COLO829 (cell line): ENCODE data around the gene SUSD2.

ENCODE experiments used
- DNase-seq: peaks from one replicate; pipeline ENCODE4 v3.0.0; 2012; ENCODE audit warnings: low spot score

The SUSD2 gene

DNA sequence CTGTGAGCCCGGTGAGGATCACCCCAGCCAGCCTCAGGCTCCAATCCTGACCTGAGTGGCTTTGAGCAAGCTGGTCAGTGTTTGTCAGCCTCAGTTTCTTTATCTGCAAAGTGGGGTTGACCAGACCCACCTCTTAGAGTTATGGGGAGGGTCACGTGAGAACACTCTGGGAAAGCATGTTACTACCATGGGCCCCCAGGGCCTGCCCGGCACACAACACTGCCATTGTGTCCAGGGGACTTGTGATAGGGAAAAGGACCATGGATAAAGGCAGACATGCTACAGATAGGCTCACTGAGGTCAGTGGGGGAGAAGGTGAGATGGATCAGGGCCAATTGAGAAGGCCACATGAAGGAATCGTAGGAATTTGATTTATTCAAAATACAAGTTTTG lies 32.1 kb upstream of the SUSD2 start:
- DNase-seq, result peak; percentile 30

DNA sequence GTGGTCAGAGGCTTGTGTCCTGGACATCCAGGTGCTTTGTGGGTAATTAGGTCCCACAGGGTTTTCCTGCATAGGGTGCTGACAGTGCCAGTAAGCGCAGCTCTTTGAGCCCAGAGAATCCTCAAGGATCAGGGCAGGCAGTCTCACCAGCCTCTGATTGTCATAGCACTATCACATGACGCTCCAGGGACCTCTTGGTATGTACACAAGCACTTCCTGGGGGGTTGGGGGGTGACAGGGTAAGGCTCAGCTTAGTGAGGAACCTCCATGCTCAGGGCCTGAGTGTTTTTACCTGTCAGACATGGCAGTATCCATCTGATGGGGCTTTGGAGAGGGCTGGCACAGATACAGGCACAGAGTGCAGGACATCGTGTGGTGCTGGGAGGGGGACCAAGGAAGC lies 27.9 kb upstream of the SUSD2 start:
- DNase-seq, result no peak

DNA sequence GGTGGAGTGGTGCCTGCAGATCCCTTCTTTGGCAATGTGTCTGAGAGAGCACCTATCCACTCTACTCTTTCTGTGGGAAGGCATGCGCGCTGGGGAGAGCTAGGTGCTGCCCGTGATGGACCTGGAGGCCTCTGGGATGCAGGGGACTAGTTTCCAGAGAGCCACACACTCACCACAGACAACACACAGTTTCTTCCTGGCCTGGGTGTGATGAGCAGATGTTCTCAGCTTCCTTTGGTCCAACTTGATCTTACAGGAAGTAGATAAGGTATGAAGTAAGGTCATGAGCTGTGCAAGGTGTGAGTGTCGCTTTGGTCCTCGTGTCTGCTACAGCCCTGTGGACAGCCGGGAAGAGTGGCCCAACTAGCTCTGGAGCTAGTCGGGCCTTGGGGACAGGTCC lies 27.3 kb upstream of the SUSD2 start:
- no peak for DNase-seq

DNA sequence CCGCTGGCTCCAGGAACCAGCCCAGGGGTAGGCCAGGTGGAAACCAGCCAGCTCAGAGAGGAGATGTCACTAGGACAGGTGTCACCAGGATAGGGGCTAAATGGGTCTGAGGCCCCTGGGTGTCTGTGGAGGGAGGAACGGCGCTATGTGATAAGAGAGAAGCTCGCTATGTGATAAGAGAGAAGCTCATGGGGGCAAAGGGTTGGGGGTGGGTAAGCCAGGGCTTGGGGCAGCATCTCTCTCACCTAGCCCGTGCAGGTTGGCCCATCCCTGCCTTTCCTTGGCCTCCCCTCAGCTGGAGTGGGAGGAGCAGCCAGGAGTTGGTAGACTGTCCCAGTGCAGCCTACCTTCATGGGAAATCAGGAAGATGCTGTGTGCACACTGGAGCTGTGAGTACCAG lies 26.5 kb upstream of the SUSD2 start:
- DNase-seq, result no peak

DNA sequence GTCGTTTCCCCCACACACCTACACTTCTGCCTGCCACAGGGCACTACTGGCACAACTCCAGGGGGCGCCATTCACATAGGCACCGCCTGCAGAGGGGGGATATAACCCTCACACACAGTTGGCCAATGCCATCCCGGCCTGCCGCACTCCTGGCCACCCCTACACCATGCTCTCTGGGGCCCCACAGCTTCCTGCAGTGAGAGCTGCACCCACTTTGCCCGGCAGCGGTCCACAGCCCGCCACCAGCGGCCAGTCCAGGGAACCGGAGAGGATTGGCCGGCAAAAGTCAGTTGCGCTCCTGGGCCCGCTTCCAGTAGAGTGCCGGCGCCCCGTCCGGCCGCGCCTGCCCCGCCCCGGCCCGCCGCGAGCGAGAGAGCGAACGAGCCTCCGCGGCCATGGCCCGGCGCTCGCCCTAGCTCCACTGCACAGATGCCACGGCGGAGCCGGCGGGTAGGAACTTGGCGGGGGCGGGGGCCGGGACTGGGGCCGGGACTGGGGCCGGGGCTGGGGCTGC lies 25.6 kb upstream of the SUSD2 start:
- DNase-seq, result no peak

DNA sequence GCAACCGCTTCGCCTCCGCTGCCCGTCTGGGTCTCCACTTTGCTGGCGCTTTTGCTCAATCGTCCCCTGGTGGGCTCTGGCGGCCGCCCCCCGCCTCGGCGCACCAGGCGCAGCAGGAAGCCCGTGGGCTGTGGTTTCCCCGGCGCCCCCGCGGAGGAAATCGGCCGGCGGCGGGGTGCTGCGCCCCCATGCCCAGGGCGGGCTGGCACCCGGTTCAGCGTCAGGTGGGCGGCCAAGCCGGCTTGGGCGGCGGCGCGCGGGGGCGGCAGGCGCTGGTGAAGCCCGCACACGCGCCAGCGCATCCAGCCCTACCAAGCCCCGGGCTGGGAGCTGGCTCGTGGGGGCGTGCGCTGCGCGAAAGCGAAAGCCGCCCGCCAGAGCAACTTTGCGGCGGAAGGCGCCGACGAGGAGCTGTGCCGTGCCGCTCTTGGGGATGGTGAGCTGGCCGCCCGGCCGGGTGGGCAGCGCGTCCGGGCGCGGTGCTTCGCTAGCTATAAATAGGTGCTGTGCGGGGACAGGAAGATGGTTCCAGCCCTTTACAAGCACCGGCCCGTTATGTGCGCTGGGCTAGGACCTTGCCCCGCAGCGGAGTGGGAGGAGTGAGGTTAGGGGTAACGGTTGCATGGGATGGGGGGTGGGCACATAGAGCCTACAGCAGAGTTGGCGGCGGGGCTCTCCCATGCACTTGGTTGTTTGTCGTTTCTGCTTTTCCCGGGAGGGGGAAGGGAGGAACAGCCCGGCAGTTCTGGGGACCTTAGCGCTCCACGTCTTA lies 25.0 kb upstream of the SUSD2 start:
- no peak for DNase-seq

DNA sequence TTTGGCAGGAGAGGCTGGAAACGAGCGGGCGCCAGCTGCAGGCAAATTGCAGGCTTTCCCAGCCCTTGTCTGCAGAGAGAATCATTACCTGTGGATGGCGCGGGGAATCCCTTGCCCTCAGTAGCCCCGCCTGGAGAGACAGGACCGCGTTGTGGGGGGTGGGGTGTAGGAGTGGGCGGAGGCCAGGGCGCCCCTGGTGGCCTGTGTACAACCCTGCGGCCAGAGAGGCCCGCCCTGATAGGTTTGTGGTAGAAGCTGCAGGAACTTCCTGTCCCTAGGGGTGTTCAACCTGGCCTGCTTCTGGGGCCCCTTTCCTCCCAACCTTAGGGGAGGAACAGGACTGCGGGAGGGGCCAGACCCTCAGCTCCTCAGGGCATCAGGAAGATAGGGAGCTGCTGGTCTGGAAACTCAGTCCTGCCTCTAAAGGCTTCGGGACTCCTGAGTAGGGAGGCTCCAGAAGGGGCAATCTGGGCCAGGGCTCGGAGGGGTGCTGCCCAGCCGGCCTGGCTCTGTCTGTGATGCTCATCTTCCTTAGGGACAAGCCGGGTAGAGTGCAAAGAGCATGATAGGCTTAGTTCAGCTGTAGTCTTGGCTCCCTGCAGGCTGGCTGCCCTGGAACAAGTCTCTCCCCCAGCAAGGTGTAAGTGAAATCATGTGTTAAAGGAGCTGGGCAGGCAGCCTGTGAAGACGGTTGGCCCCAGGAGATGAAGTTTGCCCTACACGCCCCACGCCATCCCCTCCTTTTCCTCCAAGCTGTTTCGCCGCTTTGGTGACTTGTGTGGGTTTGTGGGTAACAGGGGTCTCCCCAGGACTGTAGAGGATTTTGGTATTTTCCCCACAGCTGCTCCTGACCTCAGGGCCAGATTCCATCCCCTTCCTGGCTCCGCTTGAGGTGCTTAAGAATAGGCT lies 24.1 kb upstream of the SUSD2 start:
- DNase-seq, result peak; percentile 69

DNA sequence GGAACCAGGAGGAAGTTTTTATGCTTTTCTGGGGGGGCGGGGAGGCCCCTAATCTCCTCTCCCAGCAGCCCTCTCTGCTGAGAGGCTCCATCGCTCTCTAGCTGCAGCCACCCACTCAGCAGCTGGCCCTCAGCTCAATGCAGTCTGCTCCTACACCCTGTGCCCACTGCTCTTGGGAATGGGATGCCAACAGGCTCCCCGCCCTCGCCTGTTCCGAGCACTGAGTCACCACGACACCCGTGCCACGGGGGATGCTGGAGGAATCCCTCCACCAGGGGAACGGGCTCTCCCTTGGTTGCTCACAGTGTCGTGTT lies 23.5 kb upstream of the SUSD2 start:
- DNase-seq, result no peak

DNA sequence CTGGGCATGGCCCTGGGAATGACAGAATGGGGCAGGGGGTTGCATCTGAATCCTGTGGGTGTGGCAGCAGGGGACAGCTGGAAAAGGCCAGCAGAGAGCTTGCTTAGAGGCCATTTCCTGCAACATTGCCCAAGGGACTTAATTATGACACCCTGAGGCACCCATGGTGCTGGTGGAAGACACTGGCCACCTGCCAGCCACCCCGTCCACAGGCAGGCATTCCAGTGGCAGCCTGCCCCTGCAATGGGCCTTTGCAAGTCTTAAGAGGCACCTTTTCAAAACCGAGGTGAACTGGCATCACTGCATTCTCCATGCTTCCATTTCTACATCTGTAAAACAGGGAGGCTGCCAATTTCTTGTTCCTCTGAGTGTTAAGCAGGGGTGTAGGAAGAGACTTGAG lies 21.6 kb upstream of the SUSD2 start:
- DNase-seq, result no peak

DNA sequence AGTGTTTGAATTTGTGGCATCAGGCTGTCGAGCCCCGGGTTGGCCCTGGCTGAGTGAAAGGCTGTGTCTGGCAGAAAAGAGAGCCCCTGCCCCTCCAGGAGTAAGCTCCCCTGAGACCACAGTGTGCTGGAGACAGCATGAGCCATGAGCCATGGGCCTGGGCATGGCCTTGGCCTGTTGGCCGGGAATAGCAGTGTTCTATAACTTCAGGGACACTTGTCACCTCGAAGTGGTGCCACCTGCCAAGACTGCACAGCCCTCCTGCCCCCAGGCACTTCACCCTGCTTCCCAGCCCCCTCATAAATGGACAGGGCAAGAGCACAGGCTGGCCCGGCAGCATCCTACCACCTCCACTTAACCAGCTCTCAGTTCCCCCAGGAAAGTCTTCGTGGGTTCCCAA lies 20.7 kb upstream of the SUSD2 start:
- no peak for DNase-seq

DNA sequence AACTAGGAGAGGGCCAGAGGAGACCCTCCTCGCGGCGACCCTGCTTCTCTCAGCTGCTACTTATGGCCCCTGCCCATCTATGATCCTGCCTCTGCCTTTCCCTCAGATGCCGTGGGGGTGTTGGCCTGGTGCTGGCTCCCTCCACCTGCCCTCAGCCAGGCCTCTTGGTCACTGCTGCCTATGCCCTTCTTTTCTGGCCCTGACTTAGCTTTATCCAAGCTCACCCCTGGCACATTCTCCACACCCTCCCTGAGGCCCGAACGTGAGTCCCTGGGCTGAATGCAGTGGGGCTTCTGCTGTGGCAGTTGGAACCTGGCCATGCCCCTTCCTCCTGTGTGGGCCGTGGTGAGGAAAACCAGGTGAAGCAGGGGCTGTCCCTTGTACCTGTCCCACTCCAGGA lies 19.8 kb upstream of the SUSD2 start:
- DNase-seq, result no peak

DNA sequence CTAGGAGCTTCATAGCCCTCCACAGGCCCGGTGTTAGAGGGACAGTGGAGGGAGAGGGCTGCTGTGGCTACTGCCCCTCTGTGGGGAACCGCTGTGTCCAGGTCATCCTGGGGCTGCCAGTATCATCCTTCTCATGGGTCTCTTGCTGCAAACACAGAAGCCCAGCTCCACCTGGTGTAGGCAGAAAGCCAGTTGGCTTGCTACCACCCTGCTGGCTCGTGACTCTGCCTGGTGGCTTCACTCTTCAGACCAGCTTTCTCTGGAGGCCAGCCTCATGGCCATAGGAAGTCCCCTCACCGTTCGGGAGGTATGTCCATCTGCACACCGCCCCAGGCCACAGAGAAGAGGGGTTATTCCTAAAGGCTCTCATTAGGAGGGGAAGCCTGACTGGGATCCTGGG lies 19.4 kb upstream of the SUSD2 start:
- no peak for DNase-seq

DNA sequence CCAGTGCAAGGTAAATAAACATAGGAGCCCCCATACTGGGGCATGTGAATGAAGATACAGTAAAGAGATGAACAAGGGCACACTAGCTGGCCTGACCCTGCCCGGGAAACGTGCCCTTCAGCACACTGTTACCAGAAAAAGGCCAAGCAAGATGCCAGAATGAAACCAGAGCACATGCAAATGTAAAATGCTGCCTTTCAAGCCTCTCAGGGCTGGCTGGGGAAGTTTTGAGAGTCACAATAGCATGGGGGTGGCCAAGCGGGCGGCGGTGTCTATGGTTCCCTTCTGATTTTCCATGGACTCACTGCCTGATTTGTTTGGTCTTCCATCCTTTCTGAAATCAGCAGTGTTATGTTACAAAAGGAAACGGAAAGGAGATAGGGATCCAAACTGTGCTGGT lies 18.9 kb upstream of the SUSD2 start:
- no peak for DNase-seq

DNA sequence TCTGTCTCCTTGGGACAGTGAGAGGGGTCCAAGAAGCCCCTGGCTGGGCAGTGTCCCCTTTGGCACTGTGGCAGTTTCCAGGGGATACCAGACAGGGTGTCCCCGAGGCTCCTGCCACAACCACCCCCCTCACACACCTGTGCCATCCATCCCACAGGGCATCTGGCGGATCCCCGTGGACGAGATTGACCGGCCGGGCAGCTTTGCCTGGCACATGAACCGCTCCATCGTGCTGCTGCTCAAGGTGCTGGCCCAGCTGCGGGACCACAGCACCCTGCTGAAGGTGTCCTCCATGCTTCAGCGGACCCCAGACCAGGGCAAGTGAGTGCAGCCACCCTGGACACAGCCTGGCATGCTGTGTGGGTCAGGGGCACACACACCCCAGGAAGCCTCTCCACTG lies 17.0 kb upstream of the SUSD2 start:
- DNase-seq, result no peak

DNA sequence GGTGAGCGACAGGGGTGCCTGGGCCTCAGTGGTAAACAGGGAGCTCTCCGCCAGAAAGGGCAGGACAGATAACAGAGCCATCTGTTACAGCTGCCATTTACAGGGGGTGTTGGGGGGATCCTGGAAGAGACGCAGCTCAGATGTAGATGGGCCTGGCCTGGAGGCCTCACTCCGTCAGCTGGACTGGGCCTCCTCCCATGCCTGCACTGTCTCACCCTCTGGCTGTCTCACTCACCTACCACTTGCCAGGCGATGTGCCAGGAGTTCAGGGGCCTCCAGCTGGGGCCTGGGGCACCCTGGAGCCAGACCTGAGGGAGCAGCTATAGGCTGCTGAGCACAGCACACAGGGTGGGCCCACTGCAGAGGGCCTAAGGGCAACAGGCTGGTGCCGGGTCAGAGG lies 16.3 kb upstream of the SUSD2 start:
- DNase-seq, result no peak

DNA sequence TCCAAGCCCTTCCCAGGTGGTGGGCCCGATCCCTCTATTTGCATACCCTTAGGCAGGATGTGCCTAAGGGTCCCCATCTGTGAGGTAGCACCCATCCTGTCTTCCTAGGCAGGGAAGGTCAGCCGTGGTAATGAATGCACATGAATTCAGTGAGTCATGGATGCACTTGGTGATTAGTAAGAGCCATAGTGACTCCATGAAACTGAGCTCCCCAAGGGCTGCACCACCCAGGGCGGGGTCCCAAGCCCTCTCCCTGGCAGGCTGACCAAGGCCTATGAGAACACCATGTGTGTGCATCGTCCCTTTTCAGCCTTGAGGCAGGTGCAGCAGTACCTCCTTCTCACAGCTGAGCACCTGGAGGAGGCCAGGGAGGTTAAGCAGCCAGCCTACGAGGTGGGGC lies 15.6 kb upstream of the SUSD2 start:
- DNase-seq, result no peak

DNA sequence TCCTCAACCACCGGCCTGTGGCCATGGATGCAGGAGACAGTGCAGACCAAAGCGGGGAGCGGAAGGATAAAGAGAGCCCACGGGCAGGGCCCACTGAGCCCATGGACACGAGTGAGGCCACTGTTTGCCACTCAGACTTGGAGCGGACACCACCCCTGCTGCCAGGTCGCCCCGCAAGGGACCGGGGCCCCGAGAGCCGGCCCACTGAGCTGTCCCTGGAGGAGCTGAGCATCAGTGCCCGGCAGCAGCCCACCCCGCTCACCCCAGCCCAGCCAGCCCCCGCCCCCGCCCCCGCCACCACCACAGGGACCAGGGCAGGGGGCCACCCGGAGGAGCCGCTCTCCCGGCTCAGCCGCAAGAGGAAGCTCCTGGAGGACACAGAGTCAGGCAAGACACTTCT lies 14.5 kb upstream of the SUSD2 start:
- DNase-seq, result no peak

DNA sequence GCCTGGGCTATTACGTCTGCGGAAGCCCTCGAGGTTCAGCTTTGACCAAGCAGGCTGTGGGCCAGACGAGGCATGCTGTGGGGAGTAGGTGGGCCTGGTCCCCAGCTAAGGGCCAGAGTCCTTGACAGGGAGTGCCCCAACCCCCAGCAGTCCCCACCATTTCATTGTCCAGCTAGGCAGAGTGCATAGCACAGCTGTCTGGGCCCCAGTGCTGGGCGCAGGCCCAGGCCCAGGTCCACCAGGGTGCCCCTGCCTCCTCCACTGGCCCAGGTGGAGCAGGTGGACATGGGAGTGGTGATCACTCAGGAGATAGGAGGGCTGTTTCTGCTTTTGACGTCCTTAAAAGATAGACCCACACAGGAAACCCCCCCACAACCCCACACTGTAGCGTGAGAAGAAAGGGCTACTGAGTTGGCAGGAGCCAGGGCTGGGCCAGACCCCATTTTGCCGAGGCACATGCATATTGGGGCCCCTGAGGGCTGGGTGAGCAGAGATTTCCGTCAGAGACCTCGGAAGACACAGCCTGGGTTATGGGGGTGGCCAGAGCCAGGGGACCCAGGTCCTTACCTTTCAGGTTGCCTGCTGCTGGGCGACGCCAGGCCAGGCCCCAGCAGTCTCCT lies 11.7 kb upstream of the SUSD2 start:
- DNase-seq, result no peak

DNA sequence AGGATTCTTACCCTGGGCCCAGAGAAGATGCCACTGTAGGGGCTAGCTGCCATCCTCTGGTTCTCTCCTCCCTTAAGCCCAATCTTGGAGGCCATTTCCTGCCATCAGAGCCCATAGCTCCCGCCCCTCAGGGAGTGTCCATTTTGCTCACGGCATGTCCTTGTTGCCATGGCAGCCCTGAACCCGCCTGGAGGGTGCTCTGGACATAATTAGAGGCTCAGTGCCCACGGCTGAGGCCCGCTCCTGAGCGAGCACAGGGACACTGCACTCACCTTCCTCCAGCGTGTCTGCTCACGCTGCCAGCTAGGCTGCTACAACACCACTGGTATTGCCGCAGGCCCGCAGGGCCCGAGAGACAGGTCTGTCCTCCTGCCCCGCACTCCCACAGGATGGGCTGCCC lies 11.1 kb upstream of the SUSD2 start:
- no peak for DNase-seq

DNA sequence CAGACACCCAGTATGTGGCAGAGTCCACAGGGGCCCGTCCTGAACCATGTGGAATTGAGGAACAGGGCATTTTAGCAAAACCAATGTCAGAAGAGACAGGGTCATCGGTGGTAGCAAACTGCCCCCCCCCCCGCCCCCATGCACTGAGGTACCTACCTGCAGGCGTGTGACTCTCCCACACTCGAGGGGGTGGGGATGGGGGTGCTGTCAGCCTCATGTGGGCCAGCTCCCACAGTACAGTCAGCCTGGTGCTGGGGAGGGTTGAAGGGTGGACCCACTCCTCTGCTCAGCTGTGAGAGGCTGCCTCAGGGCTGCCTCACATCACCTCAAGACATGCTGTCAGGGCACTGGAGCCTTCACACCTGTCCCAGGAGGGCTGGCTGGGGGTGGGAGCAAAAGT lies 10.7 kb upstream of the SUSD2 start:
- DNase-seq, result no peak

DNA sequence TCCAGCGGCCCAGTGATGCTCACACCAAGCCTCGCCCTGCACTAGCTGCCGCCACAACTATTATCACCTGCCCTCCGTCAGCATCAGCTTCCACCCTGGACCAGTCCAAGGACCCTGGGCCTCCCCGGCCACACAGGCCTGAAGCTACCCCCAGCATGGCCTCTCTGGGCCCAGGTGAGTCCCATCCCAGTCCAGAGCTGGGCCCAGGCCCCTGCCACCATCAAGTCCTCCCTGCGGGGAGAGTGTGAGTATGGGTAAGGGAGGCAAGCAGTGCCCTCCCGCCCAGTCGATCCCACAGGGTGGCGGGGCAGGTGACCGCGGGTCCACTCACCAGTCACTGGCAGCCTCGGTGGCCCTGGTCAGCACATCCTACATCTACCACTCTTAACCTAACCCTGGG lies 9.5 kb upstream of the SUSD2 start:
- no peak for DNase-seq

DNA sequence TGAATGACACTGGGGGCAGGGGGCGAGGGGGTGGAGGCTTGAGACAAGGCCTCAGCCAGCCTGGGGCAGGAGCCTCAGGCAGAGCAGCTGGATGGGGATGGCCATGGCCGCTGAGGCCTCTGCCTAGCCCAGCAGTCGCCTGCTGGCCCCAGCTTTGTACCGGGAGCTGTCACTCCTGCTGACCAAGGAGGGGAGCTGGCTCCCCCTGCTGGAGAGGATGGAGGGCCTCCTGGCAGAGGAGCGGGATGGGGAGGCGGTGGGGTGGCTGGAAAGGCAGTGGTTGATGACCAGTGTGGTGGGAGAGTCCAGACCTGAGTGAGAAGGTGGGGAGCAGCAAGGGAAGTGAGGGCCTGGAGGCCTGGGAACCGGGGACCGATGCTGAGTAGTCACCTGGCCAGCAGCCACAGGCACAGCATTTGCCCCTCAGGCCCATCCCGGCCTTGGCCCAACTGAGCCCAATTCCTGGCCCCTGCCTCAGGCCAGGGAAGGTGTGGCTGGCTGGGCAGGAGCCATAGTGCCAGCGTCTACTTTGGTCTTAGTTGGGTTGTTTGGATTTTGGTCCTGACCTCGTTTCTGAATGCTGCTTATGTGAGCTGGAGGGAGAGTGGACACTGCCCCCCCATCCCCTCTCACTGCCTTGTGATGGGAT lies 6.0 kb upstream of the SUSD2 start:
- DNase-seq, result peak; percentile 63

DNA sequence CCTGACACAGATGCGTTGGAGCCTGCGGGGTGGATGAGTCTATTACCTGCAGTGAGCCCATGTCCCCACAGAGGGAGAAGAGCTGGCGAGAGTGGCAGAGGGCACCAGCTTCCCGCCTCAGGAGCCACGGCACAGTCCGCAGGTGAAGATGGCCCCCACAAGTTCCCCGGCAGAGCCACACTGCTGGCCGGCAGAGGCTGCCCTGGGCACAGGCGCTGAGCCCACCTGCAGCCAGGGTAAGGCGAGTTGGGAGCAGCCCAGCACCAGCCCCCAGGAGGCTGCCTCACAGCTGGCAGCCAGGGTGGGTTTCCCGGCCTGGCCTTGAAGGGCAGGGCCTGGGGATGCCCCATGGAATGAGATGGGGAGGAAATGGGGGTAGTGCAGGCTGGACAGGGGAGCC lies 5.2 kb upstream of the SUSD2 start:
- DNase-seq, result no peak
